Measurements from ENCODE around the gene SEH1L.
"Not testable (repeated sequence)": the region's sequence is repeated elsewhere in the genome, so short reads cannot be mapped to it uniquely, and the experiment has no call there.

Gene SEH1L, protein sequence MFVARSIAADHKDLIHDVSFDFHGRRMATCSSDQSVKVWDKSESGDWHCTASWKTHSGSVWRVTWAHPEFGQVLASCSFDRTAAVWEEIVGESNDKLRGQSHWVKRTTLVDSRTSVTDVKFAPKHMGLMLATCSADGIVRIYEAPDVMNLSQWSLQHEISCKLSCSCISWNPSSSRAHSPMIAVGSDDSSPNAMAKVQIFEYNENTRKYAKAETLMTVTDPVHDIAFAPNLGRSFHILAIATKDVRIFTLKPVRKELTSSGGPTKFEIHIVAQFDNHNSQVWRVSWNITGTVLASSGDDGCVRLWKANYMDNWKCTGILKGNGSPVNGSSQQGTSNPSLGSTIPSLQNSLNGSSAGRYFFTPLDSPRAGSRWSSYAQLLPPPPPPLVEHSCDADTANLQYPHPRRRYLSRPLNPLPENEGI

DNA sequence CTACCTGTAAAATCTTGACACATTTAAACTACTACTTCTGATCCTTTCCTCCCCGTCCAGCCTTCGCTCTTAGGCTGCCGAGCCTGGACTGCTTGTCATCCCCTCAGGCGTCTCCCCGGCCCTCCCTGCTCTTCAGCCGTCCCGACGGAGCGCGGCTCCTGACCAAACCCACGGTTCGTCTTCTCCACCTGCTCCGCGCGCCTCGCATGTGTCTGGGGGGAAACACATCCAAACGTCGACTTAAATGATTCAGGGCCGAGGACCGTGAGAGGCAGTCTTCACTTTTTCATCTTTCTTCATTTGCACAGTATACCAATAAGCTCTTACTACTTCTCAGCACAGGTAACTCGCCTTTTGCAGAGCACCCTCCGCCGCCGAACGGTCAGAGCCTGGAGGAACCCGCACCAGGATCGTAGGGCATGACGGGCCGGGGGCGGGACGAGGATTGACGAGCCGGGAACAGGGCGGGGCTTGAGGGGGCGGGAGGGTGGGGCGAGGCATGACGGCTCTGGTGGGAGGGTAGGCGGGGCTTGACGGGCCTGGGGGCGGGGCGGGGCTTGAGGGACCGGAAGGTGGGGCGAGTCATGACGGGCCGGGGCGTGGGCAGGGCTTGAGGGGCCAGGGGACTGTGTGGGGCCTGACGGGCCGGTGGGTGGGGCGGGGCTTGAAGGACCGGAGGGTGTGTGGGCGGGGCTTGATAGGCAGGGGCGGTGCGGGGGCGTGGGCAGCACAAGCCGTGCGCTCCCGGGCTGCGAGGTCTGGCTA lies at the start of gene SEH1L:
SEH1L (plus strand) TSS at position 727 of the 765 bp plus-strand sequence. CDS start 111 bp downstream, outside the sequence.
- DNase-seq (ENCODE audit: low read depth), result peak; percentile 98

DNA sequence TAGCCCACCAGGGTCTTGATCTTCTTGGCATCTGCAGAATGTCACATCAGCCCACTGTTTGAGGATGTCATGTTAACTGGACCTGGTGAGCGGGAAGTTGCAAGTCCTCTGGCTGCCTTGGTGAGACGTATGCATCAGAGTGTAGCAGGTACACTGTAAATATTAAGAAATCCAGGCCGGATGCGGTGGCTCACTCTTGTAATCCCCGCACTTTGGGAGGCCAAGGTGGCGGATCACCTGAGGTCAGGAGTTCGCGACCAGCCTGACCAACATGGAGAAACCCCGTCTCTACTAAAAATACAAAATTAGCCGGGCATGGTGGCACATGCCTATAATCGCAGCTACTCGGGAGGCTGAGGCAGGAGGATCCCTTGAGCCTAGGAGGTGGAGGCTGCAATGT lies 46.6 kb upstream of the SEH1L start:
- DNase-seq (ENCODE audit: low read depth), result not testable (repeated sequence)

DNA sequence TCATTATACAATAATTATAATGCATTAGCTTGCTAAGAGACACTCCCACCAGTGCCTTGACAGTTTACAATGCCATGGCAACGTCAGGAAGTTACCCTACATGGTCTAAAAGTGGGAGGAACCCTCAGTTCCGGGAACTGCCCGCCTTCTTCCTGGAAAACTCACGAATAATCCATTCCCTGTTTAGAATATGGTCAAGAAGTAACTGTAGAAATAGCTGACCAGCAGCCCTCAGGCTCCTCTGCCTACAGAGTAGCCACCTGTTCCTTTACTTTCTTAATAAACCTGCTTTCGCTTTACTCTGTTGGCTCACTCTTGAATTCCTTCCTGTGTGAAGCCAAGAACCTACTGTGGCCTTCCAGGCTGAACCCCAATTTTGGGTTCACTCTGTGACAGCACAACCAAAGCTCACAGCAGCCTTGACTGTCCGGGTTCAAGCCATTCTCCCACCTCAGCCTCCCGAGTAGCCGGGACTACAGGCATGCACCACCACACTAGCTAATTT lies 43.7 kb upstream of the SEH1L start:
- no peak for DNase-seq (ENCODE audit: low read depth)

DNA sequence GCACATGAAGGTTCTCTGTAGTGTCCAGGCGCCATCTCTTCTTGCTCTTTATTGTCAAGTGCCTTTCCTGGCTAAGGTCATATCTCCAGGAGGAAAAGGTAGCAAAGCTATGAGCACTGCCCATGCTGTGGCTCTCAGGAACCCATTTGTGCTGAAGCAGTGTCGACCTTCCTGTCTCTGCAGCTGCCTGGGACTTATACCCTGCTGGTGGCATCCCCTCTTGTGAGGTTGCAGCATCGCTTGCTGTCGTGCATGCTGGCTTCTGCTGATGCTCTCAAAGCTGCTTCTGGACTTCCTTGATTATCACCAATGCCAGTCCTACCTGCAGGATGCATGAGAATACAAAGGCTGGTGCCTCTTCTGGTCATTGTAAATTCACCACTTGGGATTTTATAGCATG lies 41.7 kb upstream of the SEH1L start:
- no peak for DNase-seq (ENCODE audit: low read depth)

DNA sequence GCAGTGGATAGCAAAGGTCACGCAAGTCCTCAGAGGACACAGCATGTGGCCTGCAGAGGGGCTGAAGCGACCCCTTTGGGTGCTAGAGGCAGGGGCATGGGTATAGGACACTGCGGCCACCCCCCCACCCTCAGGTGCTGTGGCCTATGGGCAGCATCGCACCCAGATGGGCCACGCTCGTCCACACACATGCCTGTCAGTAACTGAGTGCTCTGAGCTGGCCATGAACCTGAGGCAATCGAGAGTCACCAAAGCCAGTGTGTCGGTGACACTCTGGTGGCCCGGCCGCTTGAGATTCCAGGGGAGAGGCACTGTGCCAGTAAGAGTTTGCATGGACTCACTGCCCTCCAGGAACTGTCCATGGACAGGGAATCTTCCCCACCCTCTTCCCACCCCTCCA lies 41.0 kb upstream of the SEH1L start:
- DNase-seq (ENCODE audit: low read depth), result no peak

DNA sequence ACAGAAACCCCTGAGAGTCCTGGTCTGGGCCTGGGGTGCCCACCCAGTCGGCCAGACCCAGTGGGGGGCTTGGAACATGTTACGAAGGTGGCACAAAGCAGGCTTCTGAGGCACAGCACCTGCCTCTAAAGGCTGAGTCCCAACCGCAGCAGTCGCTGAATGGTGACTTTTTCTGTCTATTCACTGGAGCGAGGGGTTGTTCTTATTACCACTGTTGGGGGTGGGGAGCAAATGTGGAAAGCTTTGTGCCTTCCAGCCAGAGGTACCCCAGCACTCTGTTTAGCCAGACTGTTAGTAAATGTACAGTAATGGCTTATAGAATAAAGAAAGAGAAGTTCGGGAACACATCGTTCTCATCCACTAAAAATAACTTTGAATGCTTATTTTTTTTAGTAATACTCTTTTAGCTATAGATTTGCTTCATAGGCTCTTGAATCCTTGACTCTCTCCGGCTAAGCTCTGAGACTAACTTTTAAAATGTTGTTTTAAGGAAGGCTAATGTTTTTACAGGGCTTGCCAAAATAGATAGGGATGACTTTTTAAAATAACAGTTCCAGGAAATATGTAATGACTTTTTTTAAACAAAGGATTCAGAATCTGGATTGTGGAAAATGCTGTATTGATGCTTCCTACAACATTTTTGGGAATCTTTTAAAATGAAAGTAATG lies 40.4 kb upstream of the SEH1L start:
- DNase-seq (ENCODE audit: low read depth), result peak; percentile 21

DNA sequence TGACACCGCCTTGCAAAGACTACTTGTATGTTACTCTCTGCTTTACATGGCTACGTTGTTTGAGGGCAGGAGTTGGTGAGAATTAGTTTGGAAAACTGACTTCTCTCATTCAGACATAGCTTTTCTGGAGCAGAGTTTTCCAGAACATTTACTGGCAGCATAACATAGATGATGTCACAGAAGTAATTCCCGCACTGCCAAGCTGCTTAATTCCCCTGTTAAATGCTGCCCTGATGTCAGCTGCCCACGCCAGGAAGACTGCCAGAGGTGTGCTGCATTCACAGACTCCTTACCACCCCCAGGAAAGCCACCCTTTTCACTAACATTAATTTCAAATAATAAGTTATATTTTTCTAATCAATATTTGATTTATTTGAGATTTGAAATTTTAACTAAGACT lies 39.1 kb upstream of the SEH1L start:
- no peak for DNase-seq (ENCODE audit: low read depth)

DNA sequence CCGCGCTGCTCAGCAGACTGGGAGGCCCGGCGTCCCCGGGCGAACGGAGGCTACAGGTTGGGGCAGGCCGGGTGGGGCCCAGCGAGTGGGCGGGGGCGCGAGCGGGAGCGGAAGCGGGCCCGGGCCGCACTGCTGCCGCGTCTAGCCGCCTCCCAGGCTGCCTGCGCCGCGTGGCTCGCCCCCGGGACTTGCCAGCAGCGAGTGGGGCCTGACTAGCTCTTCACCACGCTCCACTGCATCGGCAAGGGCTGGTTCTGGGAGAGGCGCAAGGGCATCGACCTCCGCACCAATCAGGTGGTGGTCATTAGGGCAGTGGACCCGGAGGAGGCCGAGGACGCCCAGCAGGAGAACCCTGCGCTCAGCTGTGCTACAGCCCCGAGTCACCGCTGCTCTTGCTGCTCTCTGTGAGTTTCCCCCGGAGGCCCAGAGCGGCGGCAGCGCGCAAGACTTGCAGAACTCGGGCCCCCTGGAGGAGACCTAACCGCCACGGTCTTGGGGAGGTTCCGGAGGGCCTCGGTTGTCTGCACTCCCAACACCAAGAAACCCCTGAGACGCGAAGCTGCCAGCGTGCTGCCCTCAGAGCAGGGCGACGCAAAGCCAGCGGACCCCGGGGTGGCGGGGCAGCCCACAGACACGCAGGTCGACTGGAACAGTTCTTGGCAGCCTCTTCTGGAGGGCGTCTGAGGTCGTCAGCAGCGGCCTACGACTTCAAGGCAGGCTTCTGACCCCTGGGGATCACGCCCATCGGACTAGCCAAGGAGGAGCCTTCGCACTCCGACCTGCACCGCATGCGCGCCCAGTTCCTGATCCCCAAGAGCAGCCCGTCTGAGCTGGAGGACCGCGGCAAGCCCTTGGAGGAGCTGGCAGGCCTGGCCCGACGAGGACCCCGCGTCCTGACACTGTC lies 36.5 kb upstream of the SEH1L start:
- no peak for DNase-seq (ENCODE audit: low read depth)

DNA sequence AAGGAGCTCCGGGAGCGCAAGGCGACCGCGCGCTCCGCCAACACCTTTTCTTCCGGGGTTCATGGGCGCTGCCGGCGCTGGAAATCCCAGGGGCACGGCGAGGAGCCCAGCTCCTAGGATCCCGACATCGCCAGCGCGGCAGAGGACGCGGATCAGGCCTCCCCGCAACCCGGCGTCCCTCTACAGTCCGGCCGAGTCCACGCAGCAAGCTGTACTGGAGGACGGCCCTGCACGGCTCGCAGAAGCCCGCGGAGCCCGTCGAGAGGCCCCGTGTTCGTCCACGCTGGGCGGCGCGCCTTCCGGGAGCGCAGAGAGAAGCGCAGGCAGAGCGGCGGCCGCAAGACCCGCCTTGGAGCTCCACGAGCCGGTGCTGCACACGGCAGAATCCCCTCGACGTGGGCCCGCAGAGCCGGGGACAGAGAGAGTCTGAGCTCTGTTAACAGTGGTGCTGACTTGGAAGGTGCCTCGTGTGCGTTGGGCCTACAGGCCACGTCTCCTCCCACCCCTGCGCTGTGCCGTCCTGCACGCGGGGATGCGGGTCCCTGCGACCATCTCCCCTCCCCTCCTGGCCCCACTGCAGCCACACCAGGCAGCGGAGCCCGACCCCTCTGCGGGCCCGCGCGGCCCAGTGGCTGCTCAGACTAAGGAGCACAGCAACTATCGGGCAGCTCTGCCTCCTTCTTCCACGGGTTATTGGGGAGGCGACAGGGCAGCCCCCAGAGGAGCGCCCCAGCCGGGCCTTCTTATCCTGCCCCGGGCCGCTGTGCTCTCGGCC lies 35.7 kb upstream of the SEH1L start:
- DNase-seq (ENCODE audit: low read depth), result no peak

DNA sequence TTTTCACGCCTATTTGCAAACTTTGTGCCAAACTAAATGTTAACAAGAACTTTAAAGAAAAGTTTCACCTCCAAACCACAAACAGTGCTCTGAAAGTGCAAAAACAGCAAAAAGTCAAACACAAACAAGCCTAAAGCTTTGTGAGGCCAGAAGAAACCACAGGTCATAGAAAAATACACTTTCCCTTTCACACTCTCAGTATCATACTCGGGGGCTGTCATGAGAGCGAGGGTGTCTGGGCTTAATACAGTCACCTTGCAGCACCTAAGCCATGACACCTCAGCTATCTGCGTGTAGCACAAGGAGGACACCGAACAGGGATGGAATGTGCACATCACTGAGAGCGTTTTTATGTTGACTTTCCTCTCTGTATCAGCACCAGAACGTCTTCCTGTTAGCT lies 26.6 kb upstream of the SEH1L start:
- no peak for DNase-seq (ENCODE audit: low read depth)

DNA sequence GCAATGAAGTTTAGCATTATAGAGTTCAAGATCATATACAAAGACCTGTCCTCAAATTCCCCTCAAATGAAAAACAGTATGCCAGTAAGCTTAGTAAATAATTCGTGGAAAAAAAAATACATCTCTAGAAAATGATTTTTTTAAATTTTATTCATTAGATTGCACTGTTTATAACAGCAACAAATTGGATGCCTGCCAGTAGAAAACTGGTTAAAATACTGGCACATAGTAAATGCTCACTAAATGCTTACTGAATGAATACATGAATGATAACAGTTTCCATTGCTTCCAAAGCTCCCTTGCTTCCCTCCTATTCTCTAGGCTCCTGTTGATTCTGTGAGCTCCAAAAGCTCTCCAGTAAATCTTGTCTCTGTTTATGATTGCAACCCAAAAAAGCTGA lies 25.5 kb upstream of the SEH1L start:
- no peak for DNase-seq (ENCODE audit: low read depth)

DNA sequence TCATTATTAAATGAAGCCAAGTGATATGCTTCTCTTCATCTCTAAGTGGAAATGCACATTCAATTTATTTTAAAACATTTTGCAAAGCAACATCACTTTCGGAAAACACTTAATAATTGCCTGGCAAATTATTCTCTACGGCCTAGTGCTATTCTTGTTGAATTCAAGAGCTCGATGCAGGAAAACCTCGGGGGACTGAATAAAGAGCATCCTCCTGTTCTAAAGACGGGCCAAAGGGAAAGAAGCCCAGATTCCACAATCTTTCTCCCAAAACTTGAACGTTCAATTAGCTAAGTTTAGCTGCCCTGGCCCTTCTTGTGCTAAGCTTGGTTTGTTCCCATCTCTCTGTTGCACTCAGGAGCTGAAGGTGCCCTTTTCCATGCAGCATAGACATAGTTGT lies 23.2 kb upstream of the SEH1L start:
- no peak for DNase-seq (ENCODE audit: low read depth)

DNA sequence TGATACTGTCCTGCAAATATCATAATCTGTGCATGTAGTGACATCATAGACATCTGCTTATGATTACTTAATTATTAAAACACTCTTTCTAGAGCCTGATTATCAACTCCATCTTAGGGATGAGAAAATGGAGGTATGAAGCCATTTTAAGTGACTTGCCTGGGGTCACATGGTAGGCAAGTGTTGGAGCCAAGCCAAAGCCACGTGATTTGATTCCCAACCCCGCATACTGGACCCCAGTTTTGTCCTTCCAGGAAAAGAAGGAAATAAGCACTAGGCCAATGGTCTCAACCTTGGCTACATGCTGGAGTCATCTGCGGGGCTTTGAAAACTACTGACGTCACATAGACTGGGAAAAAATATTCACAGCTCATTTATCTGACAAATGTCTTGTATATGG lies 19.6 kb upstream of the SEH1L start:
- DNase-seq (ENCODE audit: low read depth), result no peak

DNA sequence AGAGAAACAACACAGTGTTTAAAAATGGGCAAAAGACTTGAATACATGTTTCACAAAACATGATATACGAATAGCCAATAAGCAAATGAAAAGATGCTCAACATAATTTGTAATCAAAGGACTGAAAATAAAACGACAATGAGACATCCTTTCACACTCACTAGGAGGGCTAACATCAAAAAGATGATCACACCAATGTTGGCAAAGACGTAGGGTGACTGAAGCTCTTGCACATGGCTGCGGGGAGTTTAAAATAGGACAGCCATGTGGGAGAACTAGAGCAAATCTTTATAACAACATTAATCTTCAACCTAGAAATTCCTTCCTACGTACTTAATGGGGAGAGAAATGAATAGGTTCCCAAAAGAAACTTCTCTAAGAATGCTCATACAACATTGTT lies 19.2 kb upstream of the SEH1L start:
- no peak for DNase-seq (ENCODE audit: low read depth)

DNA sequence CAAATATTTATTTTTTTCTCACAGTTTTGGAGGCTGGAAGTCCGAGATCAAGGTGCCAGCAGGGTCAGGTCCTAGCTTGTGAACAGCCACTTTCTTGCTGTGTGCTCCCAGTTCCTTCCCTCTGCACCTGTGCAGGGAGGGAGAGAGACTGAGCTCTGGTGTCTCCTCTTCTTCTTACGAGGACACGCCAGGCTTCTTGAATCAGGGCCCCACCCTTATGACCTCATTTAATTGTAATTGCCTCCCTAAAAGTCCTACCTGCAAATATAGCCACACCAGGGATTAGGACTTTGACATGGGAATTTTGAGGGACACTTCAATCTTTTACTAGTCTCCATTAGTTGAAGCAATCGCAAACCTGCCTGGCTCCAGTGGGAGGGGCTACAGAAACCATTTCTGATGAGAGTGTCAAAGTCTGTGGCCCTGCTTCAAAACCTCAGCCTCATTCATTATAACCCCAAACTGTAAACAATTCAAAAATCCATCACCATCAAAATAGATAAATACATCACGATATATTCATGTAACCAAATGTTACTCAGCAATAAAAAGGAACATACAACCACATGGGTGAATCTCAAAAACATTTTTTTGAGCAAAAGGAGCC lies 18.2 kb upstream of the SEH1L start:
- no peak for DNase-seq (ENCODE audit: low read depth)

DNA sequence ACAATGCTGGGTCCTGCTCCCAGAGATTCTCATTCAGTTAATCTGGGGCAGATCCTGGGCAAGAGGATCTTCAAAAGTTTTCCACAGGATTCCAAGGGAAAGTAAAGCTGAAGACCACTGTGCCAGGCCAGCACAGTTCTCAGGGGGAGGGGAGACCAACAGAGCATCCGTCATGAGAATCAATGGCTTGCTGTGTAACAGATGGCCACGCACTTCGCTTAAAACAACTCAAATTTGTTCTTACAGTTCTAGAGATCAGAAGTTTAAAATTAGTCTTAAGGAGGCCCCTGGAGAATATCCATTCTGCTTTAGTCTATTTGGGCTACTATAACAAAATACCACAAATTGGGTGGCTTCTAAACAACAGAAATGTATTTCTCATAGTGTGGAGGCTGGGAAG lies 17.4 kb upstream of the SEH1L start:
- no peak for DNase-seq (ENCODE audit: low read depth)

DNA sequence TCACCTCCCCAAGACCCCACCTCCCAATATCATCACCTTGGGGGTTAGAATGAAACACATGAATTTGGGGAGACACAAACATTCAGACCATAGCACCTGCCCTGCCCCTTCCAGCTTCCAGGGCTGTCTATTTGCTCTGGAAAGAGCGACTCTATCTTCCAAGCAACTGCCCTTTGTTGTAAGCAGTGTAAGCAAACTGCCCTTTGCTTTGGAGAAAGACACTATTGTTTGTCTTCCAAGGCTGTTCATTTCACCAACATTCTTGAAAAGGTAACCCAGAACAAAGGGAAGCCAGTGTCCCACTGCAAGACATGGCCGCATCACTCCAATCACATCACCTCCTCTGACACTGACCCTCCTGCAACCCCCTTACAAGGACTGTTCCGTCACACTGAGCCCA lies 16.9 kb upstream of the SEH1L start:
- DNase-seq (ENCODE audit: low read depth), result no peak

DNA sequence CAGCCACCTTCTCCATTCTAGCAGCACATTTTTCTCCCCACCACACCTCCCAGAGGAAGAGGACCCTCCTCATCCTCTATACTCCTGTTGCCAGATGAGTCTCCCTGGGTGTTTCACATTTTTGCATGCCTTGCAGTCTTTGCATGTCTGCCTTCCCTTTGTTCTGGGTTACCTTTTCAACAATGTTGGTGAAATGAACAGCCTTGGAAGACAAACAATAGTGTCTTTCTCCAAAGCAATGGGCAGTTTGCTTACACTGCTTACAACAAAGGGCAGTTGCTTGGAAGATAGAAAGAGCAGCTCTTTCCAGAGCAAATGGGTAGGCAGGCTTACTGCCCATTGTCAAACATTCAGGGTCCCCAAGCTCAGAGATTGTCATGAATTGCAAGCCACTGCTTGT lies 14.5 kb upstream of the SEH1L start:
- DNase-seq (ENCODE audit: low read depth), result no peak

DNA sequence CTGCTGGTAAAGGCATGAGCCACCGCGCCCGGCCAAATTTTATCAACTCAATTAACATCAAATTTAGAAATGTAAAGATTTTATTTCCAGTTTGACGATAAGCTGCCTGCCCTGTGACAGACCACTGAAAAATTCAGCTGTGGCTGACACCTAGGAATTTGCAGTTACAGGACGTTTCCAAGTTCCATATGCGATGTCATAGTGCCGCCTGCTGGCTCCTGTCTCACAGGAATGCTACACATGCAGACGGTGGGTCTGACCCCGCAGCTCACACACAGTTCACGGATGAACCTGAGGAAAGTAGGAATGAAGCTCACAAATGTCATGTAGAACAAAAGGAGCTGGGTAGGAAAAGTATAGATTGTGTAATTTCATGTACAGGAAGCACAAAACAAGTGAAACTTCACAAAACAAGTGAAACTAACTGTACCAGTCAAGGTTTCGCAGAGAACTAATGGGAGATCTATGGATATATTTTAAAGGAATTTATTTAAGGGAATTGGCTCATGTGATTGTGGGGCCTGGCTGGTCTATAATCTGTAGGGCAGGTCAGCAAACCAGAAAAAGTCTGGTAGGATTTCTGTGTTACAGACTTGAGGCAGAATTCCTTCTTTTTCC lies 13.2 kb upstream of the SEH1L start:
- peak; percentile 74 for DNase-seq (ENCODE audit: low read depth)

DNA sequence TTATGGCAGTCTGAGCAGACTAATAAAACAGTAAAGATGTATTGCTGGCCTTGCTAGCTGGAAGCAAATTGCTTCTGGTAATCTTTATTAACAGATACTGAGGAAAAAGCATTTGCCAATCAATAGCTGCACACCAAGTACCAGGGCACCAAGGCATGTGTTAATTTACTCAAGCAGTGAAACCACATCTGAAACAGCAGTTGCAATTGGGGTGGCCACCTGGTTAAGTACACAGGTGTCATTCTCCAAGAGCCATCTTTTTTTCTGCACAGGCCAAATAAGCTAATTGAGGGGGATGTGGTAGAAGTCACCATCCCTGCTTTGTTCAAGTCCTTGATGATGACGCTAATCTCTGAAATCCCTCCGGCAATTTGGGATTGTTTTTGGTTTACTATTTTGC lies 8.6 kb upstream of the SEH1L start:
- no peak for DNase-seq (ENCODE audit: low read depth)

All from fibroblast of gingiva (primary cell).